Mesenchymal stem cell (in vitro differentiated cells and primary cell): ENCODE measurements around the gene CCR7.

Experiments used
- DNase-seq: peaks from one replicate; pipeline ENCODE4 v3.0.0-alpha.2; 2013
- H2AFZ ChIP-seq: one replicate; pipeline ENCODE4 v1.6.1; 2013; ENCODE audit warnings: low read depth, mild to moderate bottlenecking, control low read depth, inconsistent platforms, low read length, moderate library complexity
- H2AK5ac ChIP-seq: 2 replicates; pipeline ENCODE4 v1.6.1; 2013; ENCODE audit warnings: low read length, moderate library complexity, mild to moderate bottlenecking, inconsistent platforms; ENCODE audit not compliant: severe bottlenecking
- H2BK120ac ChIP-seq: one replicate; pipeline ENCODE4 v1.6.1; 2013; ENCODE audit warnings: low read depth, mild to moderate bottlenecking, inconsistent platforms, low read length, moderate library complexity
- H2BK12ac ChIP-seq, 2 experiments: one replicate each; pipeline ENCODE4 v1.6.1; 2013; ENCODE audit warnings: inconsistent platforms in 2 of 2, low read length in 2 of 2, mild to moderate bottlenecking in 2 of 2, moderate library complexity in 2 of 2, control low read depth in 1 of 2
- H2BK15ac ChIP-seq: one replicate; pipeline ENCODE4 v1.6.1; 2013; ENCODE audit warnings: mild to moderate bottlenecking, low read depth, inconsistent platforms; ENCODE audit not compliant: poor library complexity, severe bottlenecking
- H2BK5ac ChIP-seq: 2 replicates; pipeline ENCODE4 v1.6.1; 2013; ENCODE audit warnings: low read depth, mild to moderate bottlenecking, low read length, control low read depth, inconsistent platforms; ENCODE audit not compliant: poor library complexity, severe bottlenecking
- H3K14ac ChIP-seq, 2 experiments: one replicate each; pipeline ENCODE4 v1.6.1; 2013; ENCODE audit warnings: inconsistent platforms in 2 of 2, low read length in 2 of 2, control low read depth in 1 of 2, mild to moderate bottlenecking in 1 of 2, moderate library complexity in 1 of 2
- H3K18ac ChIP-seq, 2 experiments: one replicate each; pipeline ENCODE4 v1.6.1; 2013; ENCODE audit warnings: inconsistent platforms in 2 of 2, low read length in 2 of 2, control low read depth in 1 of 2, low read depth in 1 of 2, mild to moderate bottlenecking in 1 of 2
- H3K23ac ChIP-seq, 2 experiments: one replicate each; pipeline ENCODE4 v1.6.1; 2013; ENCODE audit warnings: inconsistent platforms in 2 of 2, low read length in 2 of 2, mild to moderate bottlenecking in 2 of 2, moderate library complexity in 2 of 2, control low read depth in 1 of 2
- H3K27ac ChIP-seq: 2 replicates; pipeline ENCODE4 v1.5.1; 2013; ENCODE audit warnings: mild to moderate bottlenecking, moderate library complexity, low read length, control low read depth, inconsistent platforms; ENCODE audit not compliant: poor library complexity, severe bottlenecking
- H3K27me3 ChIP-seq, 2 experiments: 2 replicates each; pipeline versions ENCODE4 v1.6.1 to v1.7.0; 2013; ENCODE audit warnings: low read length in 2 of 2, mild to moderate bottlenecking in 2 of 2, moderate library complexity in 2 of 2, control low read depth in 1 of 2, inconsistent platforms in 1 of 2; ENCODE audit not compliant: control insufficient read depth in 1 of 2, insufficient read depth in 1 of 2
- H3K36me3 ChIP-seq, 2 experiments: 2 replicates each; pipeline versions ENCODE4 v1.6.1 to v1.7.0; 2013; ENCODE audit warnings: low read length in 2 of 2, control low read depth in 1 of 2, inconsistent platforms in 1 of 2, low read depth in 1 of 2, mild to moderate bottlenecking in 1 of 2; ENCODE audit not compliant: insufficient read depth in 2 of 2, control insufficient read depth in 1 of 2
- H3K4ac ChIP-seq, 2 experiments: one replicate each; pipeline ENCODE4 v1.6.1; 2013; ENCODE audit warnings: inconsistent platforms in 2 of 2, low read length in 2 of 2, mild to moderate bottlenecking in 2 of 2, moderate library complexity in 2 of 2, control low read depth in 1 of 2, low read depth in 1 of 2
- H3K4me1 ChIP-seq: 2 replicates; pipeline ENCODE4 v1.6.1; 2013; ENCODE audit warnings: low read depth, low read length, control low read depth; ENCODE audit not compliant: control insufficient read depth, insufficient read depth
- H3K4me2 ChIP-seq: 2 replicates; pipeline ENCODE4 v1.6.1; 2013; ENCODE audit warnings: low read length, mild to moderate bottlenecking, inconsistent platforms; ENCODE audit not compliant: poor library complexity, severe bottlenecking
- H3K4me3 ChIP-seq, 2 experiments: 2 replicates each; pipeline versions ENCODE4 v1.5.1 to v1.7.0; 2013; ENCODE audit warnings: low read length in 2 of 2, mild to moderate bottlenecking in 2 of 2, control low read depth in 1 of 2, low read depth in 1 of 2; ENCODE audit not compliant: insufficient read depth in 1 of 2
- H3K79me1 ChIP-seq: replicated peaks from 2 replicates; pipeline ENCODE4 v1.6.1; 2013; ENCODE audit warnings: mild to moderate bottlenecking, control low read depth, low read length, inconsistent platforms; ENCODE audit not compliant: poor library complexity, severe bottlenecking
- H3K9ac ChIP-seq: 2 replicates; pipeline ENCODE4 v1.7.0; 2013; ENCODE audit warnings: mild to moderate bottlenecking, low read length, moderate library complexity
- H3K9me3 ChIP-seq: 2 replicates; pipeline ENCODE4 v1.7.0; 2013; ENCODE audit warnings: mild to moderate bottlenecking, low read length; ENCODE audit not compliant: control insufficient read depth
- H4K8ac ChIP-seq: one replicate; pipeline ENCODE4 v1.6.1; 2013; ENCODE audit warnings: inconsistent platforms, mild to moderate bottlenecking, low read length, moderate library complexity
- H4K91ac ChIP-seq: one replicate; pipeline ENCODE4 v1.6.1; 2013; ENCODE audit warnings: mild to moderate bottlenecking, low read length, inconsistent platforms
- WGBS: methylation state at CpG from one replicate; pipeline ENCODE4 v1.1.7; 2013; ENCODE audit warnings: mixed read lengths; 5-methylcytosine and 5-hydroxymethylcytosine counted together

Gene CCR7

GRCh38 chr17:40529991-40530390, 35.3 kb downstream of the CCR7 start:
- Histone ChIP-seq H2BK5ac (no peak overlapping the region), H3K23ac (no peak overlapping the region), H3K18ac (no peak overlapping the region), H3K4me1 (peaks cover 11% of the 10 kb centered on the region), H3K9me3 (peaks cover 8% of the 10 kb centered on the region), H3K4me3 (no peak overlapping the region), H3K27me3 (no peaks in the 10 kb centered on the region), H3K4ac (no peak overlapping the region), H4K91ac (no peak overlapping the region), H3K4me2 (no peak overlapping the region), H3K79me1 (no peaks in the 10 kb centered on the region), H2BK12ac (no peak overlapping the region), H2BK120ac (no peak overlapping the region), H3K9ac (no peak overlapping the region), H3K36me3 (no peaks in the 10 kb centered on the region), H3K27ac (no peak overlapping the region), H2AFZ (no peak overlapping the region), H4K8ac (no peak overlapping the region), H2AK5ac (no peak overlapping the region), H2BK15ac (no peak overlapping the region), H3K14ac (no peak overlapping the region)
- WGBS = 83% methylated on average over 2 of the region's 2 CpGs
- no peak for DNase-seq

- no peak overlapping the region for H3K23ac ChIP-seq
- H2BK120ac ChIP-seq = no peak overlapping the region
- 87% methylated on average over 6 of the region's 10 CpGs for WGBS
- no peak overlapping the region for H3K9ac ChIP-seq
- no peak overlapping the region for H4K8ac ChIP-seq
- no peaks in the 10 kb centered on the region for H3K79me1 ChIP-seq
- H2BK5ac ChIP-seq = no peak overlapping the region
- no peak for DNase-seq
- no peak overlapping the region for H2BK15ac ChIP-seq
- no peaks in the 10 kb centered on the region for H3K27me3 ChIP-seq
- no peak overlapping the region for H2BK12ac ChIP-seq
- H3K4me3 ChIP-seq = no peak overlapping the region
- no peak overlapping the region for H2AK5ac ChIP-seq
- peaks cover 7% of the 10 kb centered on the region for H3K4me1 ChIP-seq
- no peak overlapping the region for H3K4me2 ChIP-seq
- H3K36me3 ChIP-seq = no peaks in the 10 kb centered on the region
- no peak overlapping the region for H4K91ac ChIP-seq
- H3K14ac ChIP-seq = no peak overlapping the region
- H3K4ac ChIP-seq = no peak overlapping the region
- H3K27ac ChIP-seq = no peak overlapping the region
- H3K18ac ChIP-seq = no peak overlapping the region
- peaks cover 8% of the 10 kb centered on the region for H3K9me3 ChIP-seq
- H2AFZ ChIP-seq = no peak overlapping the region
These were observed 36.4 kb downstream of the CCR7 start for GRCh38 chr17:40528692-40529417.

- Histone ChIP-seq H4K91ac (no peak overlapping the region), H2BK15ac (no peak overlapping the region), H2BK120ac (no peak overlapping the region), H3K4ac (no peak overlapping the region), H2AFZ (no peak overlapping the region), H3K23ac (no peak overlapping the region), H3K9ac (peak overlapping the region; percentile 27), H3K14ac (no peak overlapping the region), H4K8ac (no peak overlapping the region), H2AK5ac (no peak overlapping the region), H3K4me2 (no peak overlapping the region), H3K36me3 (no peaks in the 10 kb centered on the region), H3K79me1 (no peaks in the 10 kb centered on the region), H3K18ac (no peak overlapping the region), H3K27me3 (no peaks in the 10 kb centered on the region), H3K9me3 (peaks cover 8% of the 10 kb centered on the region), H3K4me1 (peaks cover 7% of the 10 kb centered on the region), H2BK12ac (no peak overlapping the region), H3K4me3 (no peak overlapping the region), H3K27ac (no peak overlapping the region), H2BK5ac (no peak overlapping the region)
- WGBS = 85% methylated on average over 5 of the region's 5 CpGs
- DNase-seq = no peak
These were observed 38.6 kb downstream of the CCR7 start for GRCh38 chr17:40526668-40527067.

GRCh38 chr17:40525294-40525693, 40.0 kb downstream of the CCR7 start:
- Histone ChIP-seq H3K9ac (no peak overlapping the region), H3K36me3 (no peaks in the 10 kb centered on the region), H3K4ac (no peak overlapping the region), H3K9me3 (peaks cover 8% of the 10 kb centered on the region), H3K14ac (no peak overlapping the region), H2BK15ac (no peak overlapping the region), H3K4me3 (no peak overlapping the region), H2AFZ (no peak overlapping the region), H3K4me2 (no peak overlapping the region), H3K23ac (no peak overlapping the region), H3K18ac (no peak overlapping the region), H2BK120ac (no peak overlapping the region), H3K27ac (no peak overlapping the region), H2AK5ac (no peak overlapping the region), H2BK5ac (no peak overlapping the region), H3K4me1 (peaks cover 13% of the 10 kb centered on the region), H3K27me3 (no peaks in the 10 kb centered on the region), H4K91ac (no peak overlapping the region), H3K79me1 (no peaks in the 10 kb centered on the region), H4K8ac (no peak overlapping the region), H2BK12ac (no peak overlapping the region)
- DNase-seq = no peak
- 86% methylated on average over 1 of the region's 1 CpG for WGBS
